RCC 7860 (cell line): Measurements from ENCODE around the gene TENM4.
"Not testable (repeated sequence)": the region's sequence is repeated elsewhere in the genome, so short reads cannot be mapped to it uniquely, and the experiment has no call there.

Source experiments
- DNase-seq: peaks from one replicate; pipeline ENCODE4 v3.0.0-alpha.2; 2015; ENCODE audit warnings: low spot score
- FAIRE-seq: peaks from 2 replicates; lab custom pipeline; 2012; peaks lifted over from hg19 to GRCh38; lab: Jason Lieb, UNC

Gene TENM4

DNA sequence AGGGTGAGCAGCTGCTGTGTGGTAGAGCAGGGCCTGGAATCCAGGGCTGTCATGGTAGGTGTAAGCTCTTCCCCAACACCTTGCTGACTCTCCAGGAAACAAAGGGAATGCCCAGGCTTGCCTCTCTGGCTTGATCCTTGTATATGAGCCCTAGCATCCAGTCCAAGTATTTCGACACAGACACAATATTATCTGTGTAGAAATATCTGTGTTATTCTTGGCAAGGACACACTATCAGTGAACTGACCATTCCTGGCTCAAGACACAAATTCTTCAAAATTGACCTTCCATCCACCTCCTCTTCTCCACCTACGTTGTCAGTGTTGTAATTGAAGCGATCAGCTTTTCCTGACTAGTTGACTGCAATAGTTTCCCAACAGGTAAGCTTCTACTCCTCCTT, 554.2 kb downstream of the TENM4 start:
- DNase-seq (no peak), FAIRE-seq (no peak)

DNA sequence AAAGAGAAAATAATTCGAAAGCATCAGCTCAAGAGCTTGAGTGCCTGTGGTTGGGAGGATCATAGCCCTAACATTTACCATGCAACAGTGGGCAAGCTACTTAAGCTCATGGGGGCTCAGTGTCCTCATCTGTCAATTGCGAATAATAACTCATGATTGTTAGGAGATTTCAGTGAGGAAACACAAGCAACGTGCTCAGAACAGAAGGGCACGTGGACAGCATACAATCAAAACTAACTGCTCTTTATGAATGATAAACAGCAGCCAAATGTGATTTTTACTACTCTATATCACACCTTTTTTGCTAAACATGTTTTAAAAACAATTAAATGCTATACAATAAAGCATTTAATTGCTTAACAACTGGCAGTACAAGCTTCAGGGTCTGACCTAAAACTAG, 556.1 kb downstream of the TENM4 start:
- DNase-seq (no peak), FAIRE-seq (no peak)

DNA sequence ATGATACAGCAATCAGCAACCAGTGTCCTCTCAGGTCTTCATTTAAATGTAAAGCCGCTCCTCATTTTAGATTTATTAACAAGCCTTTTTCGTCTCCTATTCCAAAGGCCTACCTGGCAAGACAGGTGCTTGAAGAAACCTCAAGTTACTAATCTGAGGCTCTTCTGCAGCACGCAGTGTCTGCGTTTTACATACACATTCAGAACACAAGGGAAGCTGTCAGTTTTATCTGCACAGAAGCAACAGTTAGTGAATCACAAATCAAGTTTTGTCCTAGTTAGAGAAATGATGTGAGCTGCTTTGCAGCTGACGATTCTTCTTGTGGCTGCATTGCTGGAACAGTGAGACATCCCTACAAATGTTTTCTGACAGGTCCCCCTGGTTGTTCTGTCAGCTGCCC, 557.3 kb downstream of the TENM4 start:
- DNase-seq (no peak), FAIRE-seq (no peak)

DNA sequence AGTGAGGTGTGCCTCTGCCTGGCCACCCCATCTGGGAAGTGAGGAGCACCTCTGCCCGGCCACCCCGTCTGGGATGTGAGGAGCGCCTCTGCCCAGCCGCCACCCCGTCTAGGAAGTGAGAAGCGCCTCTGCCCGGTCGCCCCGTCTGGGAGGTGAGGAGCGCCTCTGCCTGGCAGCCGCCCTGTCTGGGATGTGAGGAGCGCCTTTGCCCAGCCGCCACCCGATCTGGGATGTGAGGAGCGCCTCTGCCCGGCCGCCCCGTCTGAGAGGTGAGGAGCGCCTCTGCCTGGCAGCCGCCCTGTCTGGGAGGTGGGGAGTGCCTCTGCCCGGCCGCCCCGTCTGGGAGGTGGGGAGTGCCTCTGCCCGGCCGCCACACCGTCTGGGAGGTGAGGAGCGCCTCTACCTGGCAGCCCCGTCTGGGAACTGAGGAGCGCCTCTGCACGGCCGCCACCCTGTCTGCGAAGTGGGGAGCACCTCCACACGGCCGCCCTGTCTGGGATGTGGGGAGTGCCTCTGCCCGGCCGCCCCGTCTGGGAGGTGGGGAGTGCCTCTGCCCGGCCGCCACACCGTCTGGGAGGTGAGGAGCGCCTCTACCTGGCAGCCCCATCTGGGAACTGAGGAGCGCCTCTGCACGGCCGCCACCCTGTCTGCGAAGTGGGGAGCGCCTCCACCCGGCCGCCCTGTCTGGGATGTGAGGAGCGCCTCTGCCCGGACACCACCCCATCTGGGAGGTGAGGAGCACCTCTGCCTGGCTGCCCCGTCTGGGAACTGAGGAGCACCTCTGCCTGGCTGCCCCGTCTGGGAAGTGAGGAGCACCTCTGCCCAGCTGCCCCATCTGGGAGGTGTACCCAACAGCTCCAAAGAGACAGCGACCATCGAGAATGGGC, 561.5 kb downstream of the TENM4 start:
- FAIRE-seq, DNase-seq: not testable (repeated sequence)

DNA sequence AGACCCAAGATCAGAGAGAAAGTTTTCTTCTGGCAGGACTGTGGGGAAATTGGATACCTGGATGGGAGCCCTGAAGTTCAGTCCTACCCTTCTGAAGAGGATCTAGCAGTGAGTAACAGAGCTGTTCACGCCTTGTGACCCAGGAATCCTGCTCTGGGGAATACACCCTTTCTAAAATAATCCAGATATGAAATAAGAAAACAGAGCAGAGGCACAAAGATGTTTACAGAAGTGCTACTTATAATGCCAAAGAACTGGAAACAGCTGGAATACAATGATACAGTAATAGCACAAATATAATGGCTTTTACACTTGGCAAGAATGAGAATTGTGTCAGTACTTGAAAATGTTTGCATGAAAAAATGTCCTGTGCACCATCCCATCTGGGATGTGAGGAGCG, 562.2 kb downstream of the TENM4 start:
- no peak for FAIRE-seq
- no peak for DNase-seq

DNA sequence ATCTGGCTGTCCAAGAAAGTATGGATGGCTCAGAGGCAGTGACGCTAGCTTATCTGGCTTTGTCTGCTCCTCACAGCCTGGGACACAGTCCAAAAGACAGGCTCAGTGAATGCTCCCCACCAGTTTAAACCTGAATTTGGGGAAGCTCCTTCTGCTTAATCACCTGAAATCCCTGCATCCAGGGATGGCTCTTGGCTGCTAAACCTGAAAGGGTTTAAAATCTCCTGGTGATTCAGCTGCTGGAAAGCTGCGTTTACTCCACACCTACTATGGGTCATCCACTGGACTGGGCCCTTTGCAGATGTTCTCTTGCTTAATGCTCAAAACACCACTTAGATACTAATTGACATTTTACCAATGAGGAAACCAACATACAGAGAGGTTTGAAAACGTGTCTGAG, 564.2 kb downstream of the TENM4 start:
- no peak for DNase-seq
- FAIRE-seq: no peak

DNA sequence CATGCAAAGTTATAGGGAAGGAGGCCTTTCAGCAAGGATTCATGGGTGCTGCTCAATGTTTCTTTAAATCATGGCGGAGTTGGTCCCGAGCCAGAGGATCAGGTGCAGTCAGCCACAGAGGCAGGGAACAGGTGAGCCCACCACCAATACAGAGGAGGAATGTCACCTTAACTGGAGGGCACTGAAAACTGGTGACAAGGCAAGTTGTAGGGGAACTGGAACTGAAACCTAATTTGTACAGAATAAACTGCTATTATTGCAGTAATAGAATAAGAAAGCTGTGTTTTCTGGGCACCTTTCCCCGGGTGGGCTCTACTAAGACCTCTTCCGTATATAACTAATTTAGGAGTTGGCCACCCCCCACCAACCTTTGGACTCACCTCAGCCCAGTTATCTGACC, 570.2 kb downstream of the TENM4 start:
- DNase-seq: no peak
- no peak for FAIRE-seq

DNA sequence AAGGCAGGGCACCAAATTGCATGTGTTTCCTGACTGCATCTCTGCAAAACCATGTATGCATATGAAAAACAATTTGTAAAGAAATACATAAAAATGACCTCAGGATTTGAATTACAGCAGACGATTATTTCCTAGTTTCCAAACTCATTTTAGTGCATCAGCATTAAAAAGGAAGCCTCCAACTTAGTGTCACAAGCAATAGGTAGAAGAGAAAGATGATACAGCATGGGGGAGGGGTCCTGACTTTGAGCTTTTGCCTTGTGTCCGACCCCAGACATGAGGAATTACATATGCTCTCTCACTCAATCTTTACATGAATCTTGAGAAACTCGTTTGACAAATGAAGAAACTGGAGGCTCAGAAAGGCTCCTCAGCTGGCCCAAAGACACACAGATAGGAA, 571.5 kb downstream of the TENM4 start:
- DNase-seq (no peak), FAIRE-seq (no peak)

DNA sequence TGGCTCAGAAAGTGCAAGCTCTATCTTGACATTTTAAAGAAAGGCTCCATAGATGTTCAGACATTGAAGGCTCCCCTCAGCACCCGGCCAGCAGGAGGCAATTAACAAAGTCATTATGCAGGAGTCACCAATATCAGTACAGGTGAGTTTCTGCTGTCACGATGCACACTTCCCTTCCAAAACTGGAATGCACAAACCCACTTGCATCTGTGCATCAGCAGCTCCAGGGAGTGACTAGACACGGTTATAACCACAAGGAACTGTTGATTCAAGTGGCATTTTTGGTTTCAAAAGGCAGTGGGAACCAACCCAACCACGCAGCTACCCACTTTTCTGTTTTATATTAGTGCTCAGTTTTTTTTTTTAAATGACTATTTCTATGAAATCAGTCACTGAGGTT, 572.3 kb downstream of the TENM4 start:
- DNase-seq (no peak), FAIRE-seq (no peak)

DNA sequence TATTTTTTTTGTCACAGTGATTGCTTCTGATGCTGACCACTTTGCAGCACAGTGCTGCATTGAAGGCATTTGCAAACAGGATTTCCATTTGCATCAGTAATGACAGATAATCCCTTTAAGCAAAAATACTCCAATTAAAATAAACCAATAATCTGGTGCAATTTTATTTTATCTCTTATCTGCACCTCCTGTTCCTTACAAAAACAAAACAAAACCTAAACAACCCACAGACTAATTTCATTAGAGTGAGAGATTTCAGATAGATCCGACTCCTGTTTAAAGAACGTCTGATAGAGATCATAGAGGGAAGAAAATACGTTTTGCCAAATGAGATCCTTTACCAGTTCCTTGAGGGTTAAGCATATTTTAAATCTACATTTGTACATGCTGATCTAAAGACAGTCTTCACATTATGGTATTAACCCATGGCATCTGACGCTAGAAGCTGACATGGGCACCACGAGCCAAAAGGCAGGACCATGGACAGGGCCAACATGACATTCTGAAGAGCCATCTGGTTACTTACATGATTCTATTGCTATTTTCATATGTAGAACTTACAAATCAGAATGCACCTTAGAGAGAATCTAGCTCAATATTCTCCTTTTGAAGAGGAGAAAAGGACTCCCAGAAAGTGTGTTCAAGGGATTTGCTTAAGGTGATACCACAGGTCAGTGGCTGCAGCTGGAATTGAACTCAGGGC, 580.0 kb downstream of the TENM4 start:
- DNase-seq (no peak), FAIRE-seq (no peak)

DNA sequence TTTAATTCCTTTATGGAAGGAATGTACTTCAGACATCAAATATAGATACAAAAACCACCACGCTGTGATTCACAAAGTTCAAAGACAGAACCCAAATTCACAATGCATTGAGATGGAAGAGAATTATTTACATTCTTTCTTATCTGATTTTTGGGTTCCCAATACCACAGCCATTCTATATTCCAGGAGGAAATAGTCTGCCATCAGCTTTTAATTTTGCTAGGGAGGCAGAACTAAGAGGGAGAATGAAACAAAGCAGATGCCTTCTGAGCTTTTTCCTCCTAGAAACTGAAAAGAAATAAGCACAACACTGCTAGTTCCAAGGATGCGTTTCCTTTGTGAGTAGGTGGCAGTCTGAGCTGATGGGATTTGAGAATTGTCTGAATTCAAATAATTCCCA, 583.1 kb downstream of the TENM4 start:
- DNase-seq (no peak), FAIRE-seq (no peak)

DNA sequence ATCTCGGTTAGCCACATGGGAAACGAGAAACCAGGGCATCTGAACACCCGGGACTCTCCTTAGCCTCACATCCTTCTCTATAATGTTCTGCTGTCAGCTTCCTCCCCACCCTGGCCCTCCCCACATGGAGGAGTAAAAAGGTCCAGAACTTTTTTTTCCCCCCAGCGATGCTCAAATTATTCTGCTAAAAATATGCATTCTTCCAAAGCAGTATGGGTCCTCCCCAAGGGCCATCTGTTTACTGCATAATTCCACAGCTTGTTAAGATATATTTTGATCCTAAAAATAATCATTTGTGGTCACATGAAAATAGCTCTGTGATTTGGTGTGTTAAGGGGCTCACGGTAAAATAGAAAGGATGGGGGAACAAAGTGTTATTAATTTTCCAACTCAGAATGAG, 584.6 kb downstream of the TENM4 start:
- FAIRE-seq (no peak), DNase-seq (no peak)

DNA sequence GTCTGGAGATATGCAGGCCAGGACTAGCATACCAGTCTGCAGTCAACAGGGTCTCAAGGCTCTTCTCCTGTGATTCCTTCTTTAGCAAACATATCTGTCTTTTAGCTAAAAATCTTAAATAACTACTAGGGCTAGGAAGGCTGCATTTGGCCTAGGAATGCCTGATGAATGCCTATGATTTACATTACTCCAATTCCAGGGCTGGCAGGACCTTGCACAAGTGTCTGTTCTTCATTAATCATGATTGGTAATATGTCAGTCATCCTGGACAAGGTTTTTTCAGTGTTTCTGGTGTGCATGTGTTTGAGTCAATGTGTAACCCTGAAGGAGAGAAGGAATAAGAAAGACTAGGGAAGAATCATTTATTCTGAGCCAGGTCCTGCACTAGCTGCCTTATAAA, 585.7 kb downstream of the TENM4 start:
- DNase-seq (no peak), FAIRE-seq (no peak)

DNA sequence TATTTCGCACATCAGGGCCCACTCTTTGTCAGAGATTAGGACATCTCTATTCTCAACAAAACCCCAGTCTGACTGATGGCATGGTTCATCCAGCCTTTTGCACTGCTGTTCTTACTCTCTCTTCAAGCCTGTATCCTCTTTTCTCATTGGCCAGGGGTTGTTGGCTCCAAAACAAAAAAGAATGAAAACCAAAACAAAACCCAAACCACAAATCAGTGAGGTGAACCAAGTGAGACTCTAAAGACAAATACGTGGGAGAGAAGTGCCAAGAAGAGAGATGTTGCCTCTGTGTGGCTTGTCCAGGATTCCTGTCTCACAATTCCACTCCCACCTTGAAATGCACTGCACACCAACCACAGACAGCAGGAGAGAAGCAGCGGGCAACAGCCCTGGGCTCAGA, 587.3 kb downstream of the TENM4 start:
- FAIRE-seq (no peak), DNase-seq (no peak)

DNA sequence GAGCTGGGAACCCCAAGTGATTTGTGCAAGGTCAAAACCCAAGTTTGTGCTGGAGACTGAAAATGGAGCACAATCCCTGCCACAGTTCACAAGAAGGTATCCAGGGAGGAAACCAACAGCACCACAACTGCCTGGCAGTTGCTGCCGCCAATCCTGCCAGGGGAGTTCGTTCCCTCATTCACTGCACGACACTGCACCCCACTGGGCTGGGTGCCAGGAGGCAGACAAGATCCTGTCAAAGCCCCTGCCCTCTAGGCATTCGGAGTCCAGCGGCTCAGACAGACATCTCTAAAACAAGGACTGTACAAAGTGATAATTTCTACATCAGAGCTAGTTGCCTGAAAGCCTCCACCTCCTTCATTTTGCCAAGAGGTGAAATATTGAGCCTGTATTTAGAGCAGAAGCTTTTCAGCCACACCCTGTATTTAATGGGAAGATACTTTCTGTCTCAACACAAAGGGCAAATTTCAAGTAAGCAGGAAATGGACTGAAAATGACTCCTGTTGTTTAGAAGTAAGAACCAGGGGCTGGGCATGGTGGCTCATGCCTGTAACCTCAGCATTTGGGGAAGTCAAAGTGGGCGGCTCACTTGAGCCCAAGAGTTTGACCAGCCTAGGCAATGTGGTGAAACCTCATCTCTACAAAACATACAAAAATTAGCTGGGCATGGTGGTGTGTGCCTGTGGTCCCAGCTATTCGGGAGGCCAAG, 588.8 kb downstream of the TENM4 start:
- DNase-seq (no peak), FAIRE-seq (no peak)

DNA sequence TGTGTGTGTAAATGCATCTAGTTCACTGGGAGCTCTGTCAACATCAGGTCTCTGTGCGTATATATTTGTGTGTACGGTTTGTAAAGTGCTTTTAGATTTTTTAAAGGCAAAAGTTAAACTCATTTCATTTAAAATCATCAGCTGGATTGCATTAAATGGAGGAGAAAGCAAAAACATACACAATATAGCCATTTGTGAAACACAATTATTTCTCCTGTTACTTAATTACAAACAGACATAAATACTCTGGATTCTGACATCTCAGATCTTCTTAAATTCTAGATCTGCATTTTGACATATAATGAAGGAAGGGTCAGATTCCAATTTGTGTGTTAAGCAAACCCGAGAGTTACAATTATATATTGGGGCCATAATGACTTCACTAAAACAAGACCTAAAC, 590.8 kb downstream of the TENM4 start:
- DNase-seq (no peak), FAIRE-seq (no peak)

DNA sequence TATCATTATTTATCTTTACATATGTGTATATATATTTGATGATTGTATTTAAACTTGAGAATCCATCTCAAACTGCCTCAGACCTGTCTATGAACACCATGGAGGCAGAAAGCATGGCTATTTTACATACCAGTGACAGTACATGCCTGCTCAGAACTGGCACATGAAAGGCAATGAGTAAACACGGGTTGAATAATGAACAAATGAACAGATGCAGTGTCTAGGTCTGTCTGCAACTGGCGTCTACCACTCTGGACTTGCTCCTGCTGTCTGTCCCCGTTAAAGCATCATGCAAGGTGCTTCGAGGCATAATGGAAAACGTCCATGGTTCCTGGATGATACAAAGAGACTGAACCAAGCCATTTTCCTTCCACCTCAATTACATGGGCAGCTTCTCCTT, 594.6 kb downstream of the TENM4 start:
- no peak for FAIRE-seq

DNA sequence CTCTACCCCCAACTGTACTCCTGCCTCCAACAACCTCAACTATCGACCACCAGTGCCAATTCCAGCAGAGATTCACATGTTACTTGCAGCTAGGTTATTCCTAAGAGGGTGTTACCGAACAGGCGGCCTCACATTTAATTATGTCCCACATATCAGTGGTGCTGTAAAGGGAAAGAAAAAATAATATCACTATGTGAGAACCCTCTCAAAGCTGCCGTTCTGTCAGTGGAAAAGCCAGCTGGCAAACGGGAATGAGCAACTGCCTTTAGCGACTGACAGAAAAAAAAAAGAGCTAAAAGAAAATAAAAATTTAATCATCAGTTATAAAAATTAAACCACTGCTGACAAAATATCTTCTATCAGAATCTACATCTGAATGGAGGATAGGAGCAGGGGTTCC, 595.3 kb downstream of the TENM4 start:
- FAIRE-seq (no peak), DNase-seq (no peak)

More for the DNA sequence above, 594.6 kb downstream of the TENM4 start:
- DNase-seq: no peak

DNA sequence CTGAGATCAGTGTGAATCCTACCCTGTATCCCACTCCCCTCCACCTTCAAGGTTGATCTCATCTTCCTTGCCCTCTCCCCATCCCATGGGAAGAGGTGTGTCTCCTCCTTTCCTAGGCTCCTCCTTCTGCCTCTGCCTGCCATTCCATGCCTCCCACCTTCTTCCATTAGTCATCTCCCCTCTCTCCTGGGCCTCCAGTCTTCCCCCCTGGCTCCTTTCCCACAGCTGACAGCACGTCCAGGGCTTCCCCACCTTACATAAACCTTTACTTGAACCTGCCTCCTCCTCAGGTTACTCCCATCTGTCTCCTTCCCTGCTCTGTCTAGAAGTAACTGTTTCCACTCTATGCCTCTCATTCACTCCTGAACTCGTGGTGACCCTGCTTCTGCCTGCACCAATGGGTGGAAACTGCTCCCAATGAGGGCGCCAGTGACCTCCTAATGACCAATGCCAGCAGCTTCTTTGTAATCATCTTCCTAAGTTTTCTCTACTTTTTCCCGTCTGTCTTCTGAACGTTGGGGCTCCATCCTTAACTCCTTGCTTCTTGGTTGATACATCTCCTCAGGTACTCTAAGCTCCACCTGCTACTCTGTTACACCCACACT, 599.3 kb downstream of the TENM4 start:
- no peak for FAIRE-seq
- DNase-seq: peak; percentile 6

DNA sequence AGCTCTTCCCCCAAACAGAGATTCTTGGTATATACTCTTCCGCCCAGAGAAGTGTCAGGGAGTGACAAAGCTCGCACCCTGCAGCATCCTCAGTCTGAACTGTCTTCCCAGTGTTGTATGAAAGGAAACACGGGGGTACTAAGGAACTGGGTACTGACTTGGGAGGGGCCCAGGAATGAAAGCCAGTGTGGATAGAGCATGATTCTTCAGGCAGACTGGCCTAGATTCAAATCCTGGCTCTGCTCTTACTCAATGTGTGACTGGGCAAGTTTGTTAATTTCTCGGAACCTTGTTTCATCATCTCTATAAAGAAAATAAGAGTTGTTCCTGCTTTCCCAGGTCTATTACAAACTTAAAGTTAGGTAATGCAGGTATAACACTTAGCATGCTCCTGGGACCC, 600.2 kb downstream of the TENM4 start:
- FAIRE-seq: no peak
- DNase-seq: no peak

DNA sequence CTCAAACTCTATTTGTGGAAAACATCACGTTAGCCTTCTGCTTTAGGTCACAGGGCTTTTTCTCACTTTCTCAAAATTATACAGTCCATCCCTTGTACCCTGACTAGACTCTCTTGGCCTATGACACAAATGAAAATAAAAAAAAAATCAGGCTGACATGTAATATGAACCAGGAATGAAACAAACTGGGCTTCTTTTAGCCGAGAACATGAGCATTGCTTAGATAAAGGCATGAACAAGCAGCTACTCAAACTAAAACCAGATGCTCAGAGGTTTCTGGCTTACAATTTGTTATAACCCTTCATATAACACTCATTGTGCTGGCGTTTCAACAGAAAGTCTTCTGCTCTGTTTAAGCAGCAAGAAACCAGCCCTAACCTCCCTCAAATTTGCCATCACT, 600.6 kb downstream of the TENM4 start:
- FAIRE-seq (no peak), DNase-seq (no peak)
